ENCODE results near the gene LAMA2. TPM values are rescaled to one million over a fixed set of nuclear protein-coding genes. Genes with fewer than 3 reads are reported as not detected.
"Not testable (repeated sequence)": the region's sequence is repeated elsewhere in the genome, so short reads cannot be mapped to it uniquely, and the experiment has no call there.

LAMA2 gene
- total RNA-seq, 1 donor from 2014 or later = 185 TPM

DNA sequence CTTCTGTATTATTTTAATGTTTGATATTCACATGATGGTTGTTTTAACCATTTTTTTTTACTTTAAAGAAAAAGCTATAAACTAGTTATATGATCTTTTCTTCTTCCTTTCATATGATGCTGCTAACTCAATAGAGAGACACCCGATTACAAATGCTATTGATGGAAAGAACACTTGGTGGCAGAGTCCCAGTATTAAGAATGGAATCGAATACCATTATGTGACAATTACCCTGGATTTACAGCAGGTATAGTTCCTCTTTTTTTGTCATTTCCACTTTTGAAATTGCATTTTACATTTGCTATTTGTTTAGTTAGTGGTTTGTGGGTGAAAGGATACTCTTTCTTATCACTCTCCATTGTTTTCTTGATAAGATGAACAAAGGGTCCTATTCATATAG, 176.7 kb downstream of the LAMA2 start:
- Histone ChIP-seq H3K27ac (replicated peaks) (peak overlapping the region; percentile 6), H3K9me3 (replicated peaks) (no peaks in the 10 kb centered on the region), H3K4me3 (no peak overlapping the region), H3K4me1 (peaks cover 28% of the 10 kb centered on the region), H3K36me3 (peaks cover 40% of the 10 kb centered on the region), H3K27me3 (ENCODE audit: low read depth) (no peaks in the 10 kb centered on the region)
- no peak for TF ChIP-seq CTCF (IDR thresholded peaks at IDR 0.05; ENCODE audit: borderline replicate concordance)
- intact Hi-C loops (cut with micrococcal nuclease) = no loop called here
- DNase-seq = no peak

GRCh38 chr6:129069006-129069405, 186.1 kb downstream of the LAMA2 start:
- peaks cover 7% of the 10 kb centered on the region for H3K9me3 ChIP-seq (replicated peaks)
- H3K36me3 ChIP-seq = peaks cover 20% of the 10 kb centered on the region
- no peaks in the 10 kb centered on the region for H3K27me3 ChIP-seq (ENCODE audit: low read depth)
- TF ChIP-seq CTCF (IDR thresholded peaks at IDR 0.05; ENCODE audit: borderline replicate concordance) = no peak
- peaks cover 21% of the 10 kb centered on the region for H3K4me1 ChIP-seq
- no peak overlapping the region for H3K4me3 ChIP-seq
- intact Hi-C loops (cut with micrococcal nuclease) = no loop called here
- H3K27ac ChIP-seq (replicated peaks) = peak overlapping the region; percentile 38
- no peak for DNase-seq

GRCh38 chr6:129073051-129073450, 190.1 kb downstream of the LAMA2 start:
- TF ChIP-seq CTCF (IDR thresholded peaks at IDR 0.05; ENCODE audit: borderline replicate concordance) = no peak
- no peak for DNase-seq
- peaks cover 35% of the 10 kb centered on the region for H3K4me1 ChIP-seq
- H3K27me3 ChIP-seq (ENCODE audit: low read depth) = no peaks in the 10 kb centered on the region
- no peaks in the 10 kb centered on the region for H3K9me3 ChIP-seq (replicated peaks)
- H3K36me3 ChIP-seq = no peaks in the 10 kb centered on the region
- H3K27ac ChIP-seq (replicated peaks) = peak overlapping the region; percentile 47
- intact Hi-C loops (cut with micrococcal nuclease) = no loop called here
- no peak overlapping the region for H3K4me3 ChIP-seq

DNA sequence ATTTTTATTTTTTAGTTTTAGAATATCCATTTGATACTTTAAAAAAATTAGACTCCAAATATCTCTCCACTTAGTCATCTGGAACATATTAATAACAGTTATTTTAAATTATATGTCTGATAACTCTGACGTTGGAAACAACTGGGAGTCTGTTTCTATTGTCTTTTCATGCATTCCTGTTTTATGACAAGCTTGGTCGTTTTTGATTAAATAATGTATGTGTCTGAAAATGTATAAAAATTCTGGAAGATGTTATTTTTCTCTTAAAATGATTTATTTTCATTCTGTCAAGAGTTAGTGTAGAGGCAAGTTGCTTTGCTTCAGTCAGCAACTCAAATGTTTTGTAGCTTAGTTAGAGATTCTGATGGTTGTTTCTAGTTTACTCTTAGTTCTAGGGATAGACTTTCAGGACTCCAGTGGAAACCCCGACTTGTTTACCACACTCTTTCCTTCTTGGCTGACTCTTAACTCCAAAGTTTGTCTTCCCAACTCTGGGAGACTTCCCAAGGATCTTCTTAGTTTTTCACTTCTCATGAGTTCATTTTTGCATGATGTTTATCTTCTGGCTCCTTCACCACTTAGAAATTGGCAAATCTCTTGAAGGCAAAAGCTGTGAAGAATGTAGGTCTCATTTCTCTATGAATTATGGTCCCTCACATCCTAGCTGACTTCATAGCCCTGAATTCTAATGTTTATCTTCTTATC, 190.9 kb downstream of the LAMA2 start:
- Histone ChIP-seq H3K36me3 (no peaks in the 10 kb centered on the region), H3K4me3 (no peak overlapping the region), H3K27ac (replicated peaks) (peak overlapping the region; percentile 47), H3K9me3 (replicated peaks) (no peaks in the 10 kb centered on the region), H3K4me1 (peaks cover 35% of the 10 kb centered on the region), H3K27me3 (ENCODE audit: low read depth) (no peaks in the 10 kb centered on the region)
- no peak for DNase-seq
- TF ChIP-seq CTCF (IDR thresholded peaks at IDR 0.05; ENCODE audit: borderline replicate concordance) = no peak
- intact Hi-C loops (cut with micrococcal nuclease) = no loop called here

DNA sequence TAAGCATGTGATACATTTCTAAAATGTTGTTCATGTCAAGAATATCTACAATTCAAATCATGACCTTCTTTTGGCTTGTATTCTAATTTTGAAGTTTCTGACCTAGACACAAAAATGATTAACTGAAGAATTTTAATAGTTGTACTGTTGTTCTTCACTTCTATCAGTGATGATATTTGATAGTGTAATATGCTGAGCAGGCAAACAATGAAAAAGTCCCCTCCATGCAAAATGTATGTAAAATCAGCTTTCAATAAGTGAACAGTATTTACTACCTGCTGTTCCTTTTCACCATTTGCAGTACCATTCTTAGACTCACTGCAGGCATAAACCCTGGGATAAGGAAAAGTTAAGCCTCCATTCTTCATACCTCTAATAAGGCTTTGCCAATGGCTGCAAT, 201.5 kb downstream of the LAMA2 start:
- Histone ChIP-seq H3K36me3 (no peaks in the 10 kb centered on the region), H3K4me3 (no peak overlapping the region), H3K4me1 (peaks cover 22% of the 10 kb centered on the region), H3K9me3 (replicated peaks) (no peaks in the 10 kb centered on the region), H3K27me3 (ENCODE audit: low read depth) (no peaks in the 10 kb centered on the region), H3K27ac (replicated peaks) (no peak overlapping the region)
- intact Hi-C loops (cut with micrococcal nuclease) = no loop called here
- no peak for DNase-seq
- TF ChIP-seq CTCF (IDR thresholded peaks at IDR 0.05; ENCODE audit: borderline replicate concordance) = no peak

DNA sequence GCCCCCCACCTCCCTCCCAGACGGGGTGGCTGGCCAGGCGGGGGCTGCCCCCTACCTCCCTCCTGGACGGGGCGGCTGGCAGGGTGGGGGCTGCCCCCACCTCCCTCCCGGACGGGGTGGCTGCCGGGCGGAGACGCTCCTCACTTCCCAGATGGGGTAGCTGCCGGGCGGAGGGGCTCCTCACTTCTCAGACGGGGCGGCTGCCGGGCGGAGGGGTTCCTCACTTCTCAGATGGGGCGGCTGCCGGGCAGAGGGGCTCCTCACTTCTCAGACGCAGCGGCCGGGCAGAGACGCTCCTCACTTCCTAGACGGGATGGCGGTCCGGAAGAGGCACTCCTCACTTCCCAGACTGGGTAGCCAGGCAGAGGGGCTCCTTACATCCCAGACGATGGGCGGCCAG, 205.5 kb downstream of the LAMA2 start:
- DNase-seq; H3K4me3 ChIP-seq; H3K27ac ChIP-seq (replicated peaks); H3K9me3 ChIP-seq (replicated peaks); intact Hi-C loops (cut with micrococcal nuclease); H3K27me3 ChIP-seq (ENCODE audit: low read depth); H3K36me3 ChIP-seq: not testable (repeated sequence)
- H3K4me1 ChIP-seq = peaks cover 32% of the 10 kb centered on the region
